Endothelial cell of umbilical vein (primary cell): ENCODE measurements around the gene PCP2. TPM values are rescaled to one million over a fixed set of nuclear protein-coding genes. Genes with fewer than 3 reads are reported as not detected.

Experiments
- BruUV-seq: library from RNA; stranded (reverse); fragments of 400-500 nt; replicated peaks from 2 replicates; lab custom pipeline; 2021; lab: Mats Ljungman, UMichigan
- CTCF ChIA-PET: fragments of 300-600, 350-600 bp; sonication (Branson Sonifier 250); formaldehyde crosslinking; loops from one replicate; lab custom pipeline; 2021; ENCODE audit warnings: antibody characterized with exemption, inconsistent platforms; lab: Charles Lee
- POLR2A ChIA-PET: fragments of 300-600, 350-600 bp; sonication (Branson Sonifier 250); formaldehyde crosslinking; loops from one replicate; lab custom pipeline; 2021; ENCODE audit warnings: antibody characterized with exemption, inconsistent platforms; lab: Charles Lee
- DNase-seq: peaks from one replicate; pipeline ENCODE4 v3.0.0-alpha.2; 2011; ENCODE audit warnings: low read depth, low spot score
- FAIRE-seq: peaks from 2 replicates; lab custom pipeline; 2011; peaks lifted over from hg19 to GRCh38; lab: Jason Lieb, UNC
- H2AFZ ChIP-seq: 2 replicates; pipeline ENCODE4 v1.6.0; 2012; ENCODE audit warnings: low read depth, low read length, control low read depth, inconsistent platforms
- H3K27ac ChIP-seq: 2 replicates; pipeline ENCODE4 v1.5.1; 2011; ENCODE audit warnings: low read depth, mild to moderate bottlenecking, control low read depth, low read length, moderate library complexity; ENCODE audit not compliant: insufficient read depth
- H3K27me3 ChIP-seq, 2 experiments: 2 replicates each; pipeline versions ENCODE4 v1.6.0 to v1.6.1; 2011; ENCODE audit warnings: low read length in 2 of 2, mixed read lengths in 1 of 2; ENCODE audit not compliant: control insufficient read depth in 2 of 2, insufficient read depth in 2 of 2
- H3K36me3 ChIP-seq, 2 experiments: 2 replicates in 1 of 2; 3 replicates in 1 of 2; pipeline ENCODE4 v1.5.1; 2011; ENCODE audit warnings: low read length in 2 of 2, mild to moderate bottlenecking in 1 of 2, moderate library complexity in 1 of 2; ENCODE audit not compliant: control insufficient read depth in 2 of 2, insufficient read depth in 2 of 2; ENCODE audit errors: extremely low read depth in 1 of 2
- H3K4me1 ChIP-seq: 3 replicates; pipeline ENCODE4 v1.5.1; 2011; ENCODE audit warnings: mild to moderate bottlenecking, low read length; ENCODE audit not compliant: control insufficient read depth, insufficient read depth; ENCODE audit errors: extremely low read depth
- H3K4me2 ChIP-seq: 2 replicates; pipeline ENCODE4 v1.6.1; 2011; ENCODE audit warnings: low read length, control low read depth, mixed read lengths; ENCODE audit not compliant: insufficient read depth
- H3K4me3 ChIP-seq, 3 experiments: fragments of 200-600 bp in 1 of 3; sonication (generic), shearing (Covaris generic) in 1 of 3; replicated peaks in 1 of 3; 2 replicates each; pipeline ENCODE4 v1.5.1; 2011 to 2016; ENCODE audit warnings: control low read depth in 3 of 3, low read length in 3 of 3, mild to moderate bottlenecking in 2 of 3, inconsistent platforms in 1 of 3, low read depth in 1 of 3, moderate library complexity in 1 of 3; ENCODE audit not compliant: insufficient read depth in 1 of 3
- H3K79me2 ChIP-seq: 2 replicates; pipeline ENCODE4 v1.6.0; 2012; ENCODE audit warnings: low read length, inconsistent platforms; ENCODE audit not compliant: control insufficient read depth, insufficient read depth
- H3K9ac ChIP-seq: replicated peaks from 2 replicates; pipeline ENCODE3; 2011; ENCODE audit warnings: low read length, control low read depth; ENCODE audit not compliant: insufficient read depth; ENCODE audit errors: extremely low read depth
- H3K9me1 ChIP-seq: replicated peaks from 3 replicates; pipeline ENCODE4 v1.6.0; 2011; ENCODE audit warnings: mild to moderate bottlenecking, low read length; ENCODE audit not compliant: control insufficient read depth, insufficient read depth; ENCODE audit errors: extremely low read depth
- H3K9me3 ChIP-seq: replicated peaks from 2 replicates; pipeline ENCODE4 v1.5.1; 2012; ENCODE audit warnings: low read length, inconsistent platforms; ENCODE audit not compliant: control insufficient read depth, insufficient read depth
- H4K20me1 ChIP-seq: replicated peaks from 2 replicates; pipeline ENCODE3; 2011; ENCODE audit warnings: mild to moderate bottlenecking, low read length; ENCODE audit not compliant: control insufficient read depth, insufficient read depth; ENCODE audit errors: extremely low read depth
- CTCF ChIP-seq, 2 donors: IDR thresholded peaks; 1 replicate in 1 of 2; 2 replicates in 1 of 2; pipeline ENCODE4 v1.5.1; 2011; ENCODE audit warnings: low read length in 2 of 2, mild to moderate bottlenecking in 2 of 2, moderate library complexity in 2 of 2, control low read depth in 1 of 2, inconsistent platforms in 1 of 2, low read depth in 1 of 2; ENCODE audit not compliant: insufficient read depth in 1 of 2; ENCODE audit errors: extremely low read depth in 1 of 2
- EZH2 ChIP-seq: IDR thresholded peaks from 2 replicates; pipeline ENCODE4 v1.6.1; 2012; ENCODE audit warnings: borderline replicate concordance, low read depth, mild to moderate bottlenecking, moderate library complexity, low read length, inconsistent platforms; ENCODE audit not compliant: severe bottlenecking
- FOS ChIP-seq: IDR thresholded peaks from 2 replicates; pipeline ENCODE4 v1.6.1; 2011; ENCODE audit warnings: mild to moderate bottlenecking, low read length, moderate library complexity, borderline replicate concordance; ENCODE audit not compliant: insufficient read depth
- GATA2 ChIP-seq: IDR thresholded peaks from 2 replicates; pipeline ENCODE4 v1.7.0; 2011; ENCODE audit warnings: low read depth, mild to moderate bottlenecking, moderate library complexity, mixed read lengths, low read length; ENCODE audit not compliant: insufficient read length, insufficient read depth
- JUN ChIP-seq: IDR thresholded peaks from 2 replicates; pipeline ENCODE4 v1.6.1; 2011; ENCODE audit warnings: borderline replicate concordance, low read depth; ENCODE audit not compliant: insufficient read length, insufficient read depth
- MYC ChIP-seq: IDR thresholded peaks from one replicate; pipeline ENCODE4 v1.6.1; 2011; ENCODE audit warnings: mild to moderate bottlenecking, low read depth, low read length
- POLR2A ChIP-seq: IDR thresholded peaks from 2 replicates; pipeline ENCODE4 v1.6.1; 2012; ENCODE audit warnings: low read depth, mild to moderate bottlenecking, control low read depth, low read length
- POLR2AphosphoS5 ChIP-seq: IDR thresholded peaks from 2 replicates; pipeline ENCODE4 v1.6.1; 2012; ENCODE audit warnings: low read depth, mild to moderate bottlenecking, control low read depth, low read length, moderate library complexity; ENCODE audit not compliant: insufficient read depth
- dilution Hi-C: fragments of 300-500 bp; cut with MboI; formaldehyde crosslinking; loops from one replicate; pipeline ENCODE4 v1.15.0; 2019; ENCODE audit warnings: low sequenced_read_pairs; ENCODE audit not compliant: extremely low pct_ligation_motif_present
- intact Hi-C: fragments of 100-400 bp; cut with micrococcal nuclease; formaldehyde crosslinking; loops from one replicate; pipeline ENCODE4 v1.10.0; 2022
- polyA plus RNA-seq, 4 experiments: library from polyadenylated mRNA; depleted of rRNA in 3 of 4; stranded (reverse) in 3 of 4; unstranded in 1 of 4; fragments of >200 nt; gene quantifications; 2 replicates each; pipeline versions ENCODE4 v1.2.1 to v1.2.3, GENCODE V29; 2011 to 2012; ENCODE audit warnings: missing spikeins in 1 of 4
- total RNA-seq: library from RNA; stranded (reverse); gene quantifications from 2 replicates; pipeline ENCODE4 v1.2.3, GENCODE V29; 2021
- TF ChIP-seq, protein P1 (sequence below): IDR thresholded peaks from 2 replicates; pipeline ENCODE4 v1.6.1; 2011; ENCODE audit not compliant: insufficient read depth, insufficient read length

Gene PCP2
- total and polyA plus RNA-seq, 2 donors (not counting 3 experiments of a cell fraction or from before 2014, with no cell fraction given) = not detected

GRCh38 chr19:7622933-7623685, 10.4 kb downstream of the PCP2 start:
- H3K9me1 ChIP-seq = no peaks in the 10 kb centered on the region
- no peaks in the 10 kb centered on the region for H3K27me3 ChIP-seq
- H3K27ac ChIP-seq = no peak overlapping the region
- no peak overlapping the region for H3K4me2 ChIP-seq
- no peak overlapping the region for H2AFZ ChIP-seq
- H3K36me3 ChIP-seq = peaks cover 2 to 37% of the 10 kb centered on the region in 2 experiments
- peaks cover 17% of the 10 kb centered on the region for H3K79me2 ChIP-seq
- CTCF ChIA-PET = interaction anchor here (1.4 kb wide), 1 partner anchor 55 kb away, joined by 6 read pairs; no protein-coding TSS in a partner anchor
- TF ChIP-seq JUN = no peak
- TF ChIP-seq POLR2A = no peak
- TF ChIP-seq MYC = no peak
- TF ChIP-seq FOS = no peak
- TF ChIP-seq GATA2 = no peak
- no peak for TF ChIP-seq POLR2AphosphoS5
- no peak for TF ChIP-seq CTCF (IDR thresholded peaks at IDR 0.05; ENCODE audit: extremely low read depth in 1 of 2, insufficient read depth in 1 of 2, low read depth in 1 of 2, low read length in 2 of 2)
- no peak for TF ChIP-seq EZH2
- TF ChIP-seq, protein P1, sequence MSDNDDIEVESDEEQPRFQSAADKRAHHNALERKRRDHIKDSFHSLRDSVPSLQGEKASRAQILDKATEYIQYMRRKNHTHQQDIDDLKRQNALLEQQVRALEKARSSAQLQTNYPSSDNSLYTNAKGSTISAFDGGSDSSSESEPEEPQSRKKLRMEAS = no peak
- dilution Hi-C loops = no loop called here
- intact Hi-C loops = no loop called here
- H3K4me3 ChIP-seq = no peak overlapping the region
- DNase-seq (no peak), FAIRE-seq (no peak)
- H3K9me3 ChIP-seq = no peaks in the 10 kb centered on the region
- no TSS peak for BruUV-seq
- H4K20me1 ChIP-seq = no peaks in the 10 kb centered on the region
- no peak overlapping the region for H3K9ac ChIP-seq
- H3K4me1 ChIP-seq = no peaks in the 10 kb centered on the region
- POLR2A ChIA-PET = interaction anchor here (0.6 kb wide), 1 partner anchor 75 kb away, joined by 3 read pairs; no protein-coding TSS in a partner anchor
